Smooth muscle cell (in vitro differentiated cells): ENCODE data around the gene ANKS3. TPM values are rescaled to one million over a fixed set of nuclear protein-coding genes. Genes with fewer than 3 reads are reported as not detected.

Source experiments
- DNase-seq: peaks from one replicate; lab custom pipeline; 2025; ENCODE audit not compliant: unreplicated experiment; lab: John Stamatoyannopoulos, UW
- H2AFZ ChIP-seq: fragments of 200-600 bp; sonication (generic); 2 replicates; pipeline ENCODE4 v1.6.0; 2016; ENCODE audit warnings: antibody characterized with exemption, low read depth, mild to moderate bottlenecking
- H3F3A ChIP-seq: fragments of 200-600 bp; sonication (generic); 2 replicates; pipeline ENCODE4 v1.6.0; 2017; ENCODE audit warnings: antibody characterized with exemption, low read depth
- H3K27ac ChIP-seq: fragments of 200-600 bp; sonication (generic); 2 replicates; pipeline ENCODE4 v1.5.1; 2016; ENCODE audit warnings: low read depth, mild to moderate bottlenecking
- H3K27me3 ChIP-seq: fragments of 200-600 bp; sonication (generic); 2 replicates; pipeline ENCODE4 v1.6.1; 2016; ENCODE audit warnings: low read depth, mild to moderate bottlenecking
- H3K36me3 ChIP-seq: fragments of 200-600 bp; sonication (generic); 2 replicates; pipeline ENCODE4 v1.5.1; 2016; ENCODE audit warnings: low read depth
- H3K4me1 ChIP-seq: fragments of 200-600 bp; sonication (generic); 2 replicates; pipeline ENCODE4 v1.5.1; 2016; ENCODE audit warnings: low read depth
- H3K4me2 ChIP-seq: fragments of 200-600 bp; sonication (generic); 2 replicates; pipeline ENCODE4 v1.6.0; 2016; ENCODE audit warnings: mild to moderate bottlenecking
- H3K4me3 ChIP-seq: fragments of 200-600 bp; sonication (generic); 2 replicates; pipeline ENCODE4 v1.5.1; 2016; ENCODE audit warnings: mild to moderate bottlenecking
- H3K79me2 ChIP-seq: fragments of 200-600 bp; sonication (generic); 2 replicates; pipeline ENCODE4 v1.6.0; 2016; ENCODE audit warnings: low read depth, mild to moderate bottlenecking
- H3K9ac ChIP-seq: fragments of 200-600 bp; sonication (generic); 2 replicates; pipeline ENCODE4 v1.6.0; 2016; ENCODE audit warnings: low read depth
- H3K9me3 ChIP-seq: fragments of 200-600 bp; sonication (generic); replicated peaks from 2 replicates; pipeline ENCODE4 v1.5.1; 2016; ENCODE audit warnings: low read depth
- H4K20me1 ChIP-seq: fragments of 200-600 bp; sonication (generic); 2 replicates; pipeline ENCODE4 v1.6.0; 2016; ENCODE audit warnings: low read depth
- CTCF ChIP-seq: fragments of 200-600 bp; sonication (generic); IDR thresholded peaks from 2 replicates; pipeline ENCODE4 v1.5.1; 2017; ENCODE audit warnings: borderline replicate concordance, mild to moderate bottlenecking, antibody characterized with exemption; ENCODE audit not compliant: insufficient read depth, poor library complexity, severe bottlenecking
- WGBS: methylation state at CpG from one replicate; pipeline ENCODE4 v1.1.7; 2016; ENCODE audit warnings: low lambda C conversion rate; 5-methylcytosine and 5-hydroxymethylcytosine counted together
- polyA plus RNA-seq: library from polyadenylated mRNA; unstranded; fragments of >200 nt; fragmentation: Nextera tagmentation; extraction: Ambion mirVana; gene quantifications from 2 replicates; pipeline ENCODE4 v1.2.1, GENCODE V29; 2016
- total RNA-seq: library from RNA; depleted of rRNA; stranded (reverse); fragments of >200 nt; gene quantifications from 2 replicates; pipeline ENCODE4 v1.2.3, GENCODE V29; 2014

ANKS3 gene
- total and polyA plus RNA-seq, 2 experiments from 2014 or later: 15.3 to 15.6 TPM

DNA sequence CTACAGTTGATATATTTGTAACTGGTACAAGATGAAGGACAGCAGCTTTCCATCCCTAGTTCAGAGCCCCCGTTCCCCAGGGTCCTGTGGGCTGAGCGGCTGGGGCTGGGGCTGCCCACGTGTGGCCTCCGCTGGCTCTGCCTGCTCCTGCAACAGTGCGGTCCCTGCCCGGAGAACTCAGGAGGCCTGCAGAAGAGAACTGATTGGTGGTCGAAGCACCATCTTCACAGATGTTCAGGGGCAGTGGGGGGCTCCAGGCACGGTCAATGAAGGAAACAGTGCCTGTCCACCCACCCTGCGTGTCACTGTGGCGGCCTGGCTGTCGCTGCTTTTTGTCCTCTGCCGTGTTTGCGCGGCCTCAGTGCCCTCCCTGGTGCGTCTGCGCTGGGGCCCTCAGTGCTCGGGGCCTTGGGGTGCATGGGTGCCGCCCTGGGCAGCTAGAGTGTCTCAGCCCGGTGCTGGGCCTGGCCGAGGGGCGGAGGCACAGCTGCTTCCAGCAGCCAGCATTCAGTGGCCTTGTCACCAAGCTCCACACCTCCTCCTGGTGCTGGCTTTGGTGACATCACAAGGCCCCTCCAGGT lies 44.9 kb downstream of the ANKS3 start:
- H3K9me3 ChIP-seq: no peaks in the 10 kb centered on the region
- no peak overlapping the region for H2AFZ ChIP-seq
- H3K79me2 ChIP-seq: no peaks in the 10 kb centered on the region
- no peak overlapping the region for H3K4me3 ChIP-seq
- no peak overlapping the region for H3K4me2 ChIP-seq
- H4K20me1 ChIP-seq: no peaks in the 10 kb centered on the region
- WGBS: 98% methylated on average over 18 of the region's 21 CpGs
- no peak overlapping the region for H3K27ac ChIP-seq
- H3K27me3 ChIP-seq: no peaks in the 10 kb centered on the region
- H3K4me1 ChIP-seq: no peaks in the 10 kb centered on the region
- no peak for DNase-seq
- TF ChIP-seq CTCF: no peak
- H3K9ac ChIP-seq: no peak overlapping the region
- H3K36me3 ChIP-seq: no peaks in the 10 kb centered on the region
- peaks cover 9% of the 10 kb centered on the region for H3F3A ChIP-seq

DNA sequence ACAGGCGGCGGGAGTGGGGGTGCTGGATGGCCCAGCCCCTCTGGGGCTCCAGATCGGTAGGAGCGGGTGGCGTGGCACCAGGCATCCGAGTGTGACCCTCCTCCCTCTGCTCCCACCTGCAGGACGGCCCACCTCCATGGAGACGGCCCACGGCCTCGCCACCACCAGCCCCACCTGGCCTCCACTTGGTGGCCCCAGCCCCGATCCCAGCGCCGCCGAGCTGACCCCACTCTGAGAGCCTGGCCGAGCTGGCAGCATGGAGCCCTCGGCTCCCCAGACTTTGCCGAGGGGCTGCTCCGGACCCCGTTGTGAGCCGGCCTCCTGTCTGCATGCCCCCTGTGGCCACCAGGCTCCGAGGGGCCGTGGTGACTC lies 45.4 kb downstream of the ANKS3 start:
- H3K27ac ChIP-seq: no peak overlapping the region
- no peaks in the 10 kb centered on the region for H4K20me1 ChIP-seq
- H3K4me3 ChIP-seq: no peak overlapping the region
- H3K9ac ChIP-seq: no peak overlapping the region
- H3K4me1 ChIP-seq: no peaks in the 10 kb centered on the region
- peaks cover 9% of the 10 kb centered on the region for H3F3A ChIP-seq
- H3K4me2 ChIP-seq: no peak overlapping the region
- H3K79me2 ChIP-seq: no peaks in the 10 kb centered on the region
- H3K9me3 ChIP-seq: no peaks in the 10 kb centered on the region
- H3K36me3 ChIP-seq: no peaks in the 10 kb centered on the region
- DNase-seq: no peak
- WGBS: over 99% methylated on average over 16 of the region's 22 CpGs
- H3K27me3 ChIP-seq: no peaks in the 10 kb centered on the region
- TF ChIP-seq CTCF: no peak
- no peak overlapping the region for H2AFZ ChIP-seq

DNA sequence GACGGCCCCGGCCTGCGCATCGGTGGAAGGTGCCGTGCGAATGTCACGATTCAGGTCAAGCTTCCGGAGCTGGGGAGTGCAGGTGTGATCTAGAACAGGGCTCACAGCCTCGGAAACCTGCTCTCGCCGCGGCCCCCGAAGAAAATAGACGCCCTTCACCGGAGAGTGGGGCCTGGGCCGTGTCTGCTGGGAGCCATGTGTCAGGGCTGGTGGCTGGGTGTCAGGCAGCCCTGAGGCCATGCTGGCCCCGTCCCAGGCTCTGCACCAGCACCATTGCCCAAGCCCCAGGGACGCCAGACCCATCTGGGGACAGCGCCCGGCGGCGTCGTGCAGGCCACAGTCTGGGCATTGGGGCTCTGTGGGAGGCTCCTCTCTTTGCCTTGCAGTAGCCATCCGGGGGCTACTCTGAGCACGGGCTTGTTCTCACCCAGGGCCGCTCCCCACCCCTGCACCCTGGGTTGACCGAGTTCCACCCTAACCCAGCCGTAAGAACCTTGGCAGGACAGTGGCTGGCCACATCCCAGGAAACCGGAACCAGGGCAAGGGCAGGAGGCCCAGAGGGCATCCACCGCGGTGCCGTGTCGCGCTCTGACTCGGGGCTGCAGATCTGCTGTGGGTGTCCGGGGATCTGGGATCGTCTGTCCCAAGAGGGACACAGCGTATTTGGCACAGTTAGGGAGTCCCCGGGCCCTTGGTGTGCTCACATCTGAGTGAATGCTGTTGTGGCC lies 46.0 kb downstream of the ANKS3 start:
- Histone ChIP-seq H3K36me3 (no peaks in the 10 kb centered on the region), H3F3A (peaks cover 9% of the 10 kb centered on the region), H3K27me3 (no peaks in the 10 kb centered on the region), H3K4me1 (no peaks in the 10 kb centered on the region), H4K20me1 (no peaks in the 10 kb centered on the region), H3K9ac (no peak overlapping the region), H3K4me2 (no peak overlapping the region), H2AFZ (no peak overlapping the region), H3K79me2 (no peaks in the 10 kb centered on the region), H3K9me3 (no peaks in the 10 kb centered on the region), H3K4me3 (no peak overlapping the region), H3K27ac (no peak overlapping the region)
- 95% methylated on average over 39 of the region's 39 CpGs for WGBS
- TF ChIP-seq CTCF: no peak
- DNase-seq: no peak

GRCh38 chr16:4687416-4687815 lies 46.7 kb downstream of the ANKS3 start:
- H3F3A ChIP-seq: peaks cover 2% of the 10 kb centered on the region
- H3K9ac ChIP-seq: no peak overlapping the region
- WGBS: 91% methylated on average over 8 of the region's 8 CpGs

More at GRCh38 chr16:4687416-4687815, 46.7 kb downstream of the ANKS3 start:
- Histone ChIP-seq H3K4me2 (no peak overlapping the region), H2AFZ (no peak overlapping the region), H3K36me3 (no peaks in the 10 kb centered on the region), H3K9me3 (no peaks in the 10 kb centered on the region), H3K4me3 (no peak overlapping the region), H3K4me1 (no peaks in the 10 kb centered on the region), H3K27me3 (no peaks in the 10 kb centered on the region), H3K79me2 (no peaks in the 10 kb centered on the region), H4K20me1 (peaks cover under 1% of the 10 kb centered on the region), H3K27ac (no peak overlapping the region)
- no peak for DNase-seq
- no peak for TF ChIP-seq CTCF
